K562 (cell line): Measurements from ENCODE around the gene USP11. TPM values are rescaled to one million over a fixed set of nuclear protein-coding genes. Genes with fewer than 3 reads are reported as not detected.

Experiments used
- ATAC-seq: fragments of 200-7000 bp; cut with Tn5 transposase; 3 replicates; pipeline ENCODE4 v1.9.1; 2020; ENCODE audit warnings: moderate library complexity
- BruUV-seq: library from RNA; stranded (reverse); fragments of 400-500 nt; replicated peaks from 2 replicates; lab custom pipeline; 2021; lab: Mats Ljungman, UMichigan
- CTCF ChIA-PET: fragments of 300-600 bp; formaldehyde crosslinking; extraction: SDS; loops from one replicate; lab custom pipeline; 2021; ENCODE audit warnings: low intra/inter-chr PET ratio; lab: Yijun Ruan, JAX
- POLR2A ChIA-PET: fragments of 300-600, 350-650 bp; sonication (Branson Sonifier 250); formaldehyde crosslinking; extraction: SDS; loops from one replicate; lab custom pipeline; 2021; ENCODE audit warnings: antibody characterized with exemption, inconsistent platforms; lab: Yijun Ruan, JAX
- DNase-seq, 4 experiments: peaks; one replicate each; pipeline versions ENCODE4 v3.0.0 to v3.0.0-alpha.2; 2011 to 2018; ENCODE audit warnings: low spot score in 3 of 4, mixed read lengths in 3 of 4; ENCODE audit errors: extremely low read depth in 1 of 4
- FAIRE-seq: peaks from 2 replicates; lab custom pipeline; 2011; peaks lifted over from hg19 to GRCh38; lab: Jason Lieb, UNC
- H2AFZ ChIP-seq: 2 replicates; pipeline ENCODE4 v1.6.0; 2011; ENCODE audit warnings: low read depth, low read length, control low read depth, inconsistent platforms
- H3K27ac ChIP-seq: fragments of 200-600 bp; 3 replicates; pipeline ENCODE4 v1.8.0; 2011; ENCODE audit warnings: low read depth, mild to moderate bottlenecking, control low read depth, inconsistent platforms, low read length, moderate library complexity, mixed read lengths; ENCODE audit errors: extremely low read depth
- H3K27me3 ChIP-seq, 2 experiments: fragments of 300-600 bp in 1 of 2; 2 replicates in 1 of 2; 3 replicates in 1 of 2; pipeline versions ENCODE4 v1.6.0 to v1.8.0; 2011; ENCODE audit warnings: inconsistent platforms in 2 of 2, low read length in 2 of 2, mild to moderate bottlenecking in 1 of 2, mixed read lengths in 1 of 2, moderate library complexity in 1 of 2; ENCODE audit not compliant: control insufficient read depth in 2 of 2, insufficient read depth in 2 of 2
- H3K36me3 ChIP-seq: fragments of 300-600 bp; 3 replicates; pipeline ENCODE4 v1.8.0; 2011; ENCODE audit warnings: mild to moderate bottlenecking, low read length, inconsistent platforms; ENCODE audit not compliant: control insufficient read depth, insufficient read depth
- H3K4me1 ChIP-seq, 2 experiments: fragments of 200-600 bp in 1 of 2; replicated peaks in 1 of 2; 2 replicates in 1 of 2; 3 replicates in 1 of 2; pipeline versions ENCODE4 v1.5.1 to v1.8.0; 2011; ENCODE audit warnings: inconsistent platforms in 2 of 2, low read length in 2 of 2, mild to moderate bottlenecking in 1 of 2, mixed read lengths in 1 of 2, moderate library complexity in 1 of 2; ENCODE audit not compliant: control insufficient read depth in 2 of 2, insufficient read depth in 2 of 2
- H3K4me2 ChIP-seq: 2 replicates; pipeline ENCODE4 v1.6.1; 2011; ENCODE audit warnings: low read length, control low read depth, inconsistent platforms, mixed read lengths; ENCODE audit not compliant: insufficient read depth
- H3K4me3 ChIP-seq: fragments of 200-600 bp; sonication (generic), shearing (Covaris generic); 2 replicates; pipeline ENCODE4 v1.5.1; 2016; ENCODE audit warnings: control low read depth, inconsistent platforms
- H3K79me2 ChIP-seq: fragments of 200-600 bp; 3 replicates; pipeline ENCODE4 v1.8.0; 2011; ENCODE audit warnings: low read length, inconsistent platforms; ENCODE audit not compliant: control insufficient read depth, insufficient read depth
- H3K9ac ChIP-seq, 2 experiments: 2 replicates each; pipeline versions ENCODE4 v1.6.0 to v1.6.1; 2011; ENCODE audit warnings: low read depth in 2 of 2, low read length in 2 of 2, control low read depth in 1 of 2, inconsistent platforms in 1 of 2, mild to moderate bottlenecking in 1 of 2, mixed read lengths in 1 of 2; ENCODE audit not compliant: insufficient read depth in 1 of 2
- H3K9me1 ChIP-seq: one replicate; pipeline ENCODE4 v1.6.0; 2011; ENCODE audit warnings: inconsistent platforms, mild to moderate bottlenecking, low read length, moderate library complexity; ENCODE audit not compliant: control insufficient read depth, insufficient read depth
- H3K9me3 ChIP-seq: replicated peaks from 2 replicates; pipeline ENCODE4 v1.5.1; 2011; ENCODE audit warnings: low read depth, low read length, inconsistent platforms; ENCODE audit not compliant: control insufficient read depth, insufficient read depth
- H4K20me1 ChIP-seq: replicated peaks from 2 replicates; pipeline ENCODE4 v1.6.1; 2011; ENCODE audit warnings: low read length, inconsistent platforms, mixed read lengths; ENCODE audit not compliant: control insufficient read depth, insufficient read depth
- CBFA2T2 ChIP-seq: fragments of 450-650 bp; conservative IDR thresholded peaks from 2 replicates; pipeline ENCODE4 v1.6.1; 2017; ENCODE audit warnings: mild to moderate bottlenecking
- EGR1 ChIP-seq: fragments of 450-650 bp; conservative IDR thresholded peaks from 2 replicates; pipeline ENCODE4 v1.6.1; 2017; ENCODE audit warnings: mild to moderate bottlenecking
- ESRRB ChIP-seq: fragments of 250-450 bp; sonication (Bioruptor Pico); IDR thresholded peaks from 2 replicates; pipeline ENCODE4 v1.5.0; 2020; ENCODE audit warnings: mild to moderate bottlenecking, moderate library complexity, borderline replicate concordance
- GTF2A2 ChIP-seq: IDR thresholded peaks from 2 replicates; pipeline ENCODE4 v1.6.1; 2016; ENCODE audit warnings: mild to moderate bottlenecking, missing genetic modification characterization, missing compliant biosample characterization
- HDAC3 ChIP-seq: fragments of 450-650 bp; IDR thresholded peaks from 2 replicates; pipeline ENCODE4 v1.6.1; 2018; ENCODE audit warnings: borderline replicate concordance, mild to moderate bottlenecking, moderate library complexity; ENCODE audit not compliant: partially characterized antibody
- HDAC8 ChIP-seq: fragments of 450-650 bp; IDR thresholded peaks from 2 replicates; pipeline ENCODE4 v1.6.1; 2016; ENCODE audit warnings: mild to moderate bottlenecking, missing genetic modification characterization, moderate library complexity, missing compliant biosample characterization
- PML ChIP-seq: IDR thresholded peaks from 2 replicates; pipeline ENCODE4 v1.6.1; 2012; ENCODE audit warnings: low read length, inconsistent platforms
- POLR2B ChIP-seq: fragments of 450-650 bp; IDR thresholded peaks from 2 replicates; pipeline ENCODE4 v1.6.1; 2018; ENCODE audit warnings: low read depth; ENCODE audit not compliant: partially characterized antibody
- PPARD ChIP-seq: fragments of 250-450 bp; sonication (Bioruptor Pico); IDR thresholded peaks from 2 replicates; pipeline ENCODE4 v1.8.0; 2022; ENCODE audit warnings: inconsistent platforms, mild to moderate bottlenecking, moderate library complexity
- ZFPM2 ChIP-seq: fragments of 250-450 bp; sonication (Bioruptor Pico); IDR thresholded peaks from 2 replicates; pipeline ENCODE4 v1.5.1; 2022; ENCODE audit warnings: mild to moderate bottlenecking
- ZNF140 ChIP-seq: fragments of 250-450 bp; sonication (Bioruptor Pico); IDR thresholded peaks from 2 replicates; pipeline ENCODE4 v1.8.0; 2021; ENCODE audit warnings: moderate library complexity, mild to moderate bottlenecking, inconsistent platforms
- WGBS: fragments of 100-300 bp; shearing (Covaris generic); methylation state at CpG from one replicate; pipeline ENCODE4 v1.1.6; 2016; ENCODE audit warnings: low coverage, mixed read lengths; ENCODE audit not compliant: insufficient coverage; ENCODE audit errors: missing lambda C conversion rate; 5-methylcytosine and 5-hydroxymethylcytosine counted together
- in situ Hi-C: fragments of 300-500 bp; cut with MboI; formaldehyde crosslinking; loops from 4 replicates; pipeline ENCODE4 v1.15.0; 2018; ENCODE audit warnings: inconsistent platforms, mixed read lengths
- intact Hi-C: fragments of 100-400 bp; cut with micrococcal nuclease; formaldehyde crosslinking; loops from 2 replicates; pipeline ENCODE4 v1.14.2; 2022
- polyA plus RNA-seq, 8 experiments: library from polyadenylated mRNA; depleted of rRNA in 4 of 8; stranded (reverse) in 5 of 8; unstranded in 3 of 8; fragments of >200 nt; fragmentation: Nextera tagmentation in 2 of 8; fragmentation: Illumina TruSeq in 1 of 8; extraction: Ambion mirVana in 2 of 8; extraction: Trizol in 1 of 8; gene quantifications; 2 replicates each; pipeline versions ENCODE4 v1.2.1 to v1.2.3, GENCODE V29; 2011 to 2014; ENCODE audit warnings: inconsistent platforms in 1 of 8, missing spikeins in 1 of 8
- total RNA-seq, 7 experiments: library from RNA; depleted of rRNA in 6 of 7; stranded (reverse); fragments of >200 nt in 6 of 7; fragmentation: Illumina TruSeq in 2 of 7; extraction: Trizol in 2 of 7; gene quantifications; 2 replicates each; pipeline versions ENCODE4 v1.2.1 to v1.2.3, GENCODE V29; 2011 to 2021; ENCODE audit warnings: low replicate concordance in 1 of 7
- TF ChIP-seq, protein P1 (sequence below), 2 experiments: IDR thresholded peaks; 2 replicates each; pipeline ENCODE4 v1.6.1; 2011; ENCODE audit warnings: borderline replicate concordance in 1 of 2, control low read depth in 1 of 2, low read depth in 1 of 2, low read length in 1 of 2, mild to moderate bottlenecking in 1 of 2, mixed read lengths in 1 of 2, moderate library complexity in 1 of 2; ENCODE audit not compliant: insufficient read depth in 1 of 2, insufficient read length in 1 of 2, poor library complexity in 1 of 2, severe bottlenecking in 1 of 2; ENCODE audit errors: extremely low read depth in 1 of 2
- TF ChIP-seq, protein P2 (sequence below): sonication (generic); formaldehyde crosslinking; IDR thresholded peaks from 2 replicates; pipeline ENCODE4 v1.8.1; 2023; ENCODE audit warnings: mild to moderate bottlenecking, missing genetic modification reagents

USP11 gene
- total and polyA plus RNA-seq, 9 of the 15 experiments (the other 6 are each of a cell fraction or from before 2014, with no cell fraction given) = 2.5 to 29.0 (median 11.7) TPM

DNA sequence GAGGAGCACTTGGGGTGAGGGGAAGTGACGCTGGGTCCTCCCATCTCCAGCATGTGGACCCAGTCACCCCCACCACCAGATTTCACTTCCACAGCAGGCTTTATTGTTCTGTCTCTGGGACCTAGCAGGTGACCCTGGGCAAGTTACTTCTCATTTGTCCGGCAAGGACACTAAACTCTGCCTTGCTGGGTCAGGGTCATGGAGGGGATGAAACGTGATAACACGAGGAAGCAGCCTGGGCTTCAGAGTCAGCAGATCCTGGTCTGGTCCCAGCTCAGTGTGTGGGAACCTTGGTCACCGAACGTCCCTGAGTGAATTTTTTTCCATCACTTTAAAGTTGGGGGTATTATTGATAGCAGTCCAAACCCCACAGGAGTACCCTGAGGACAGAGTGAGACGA is 35.3 kb upstream of the USP11 start:
- ChIA-PET CTCF (no interaction called here), POLR2A (interaction anchor here (1.2 kb wide), 2 partner anchors 8 to 20 kb away, joined by 5 to 6 read pairs; no protein-coding TSS in a partner anchor)
- no peak overlapping the region for H3K27ac ChIP-seq
- BruUV-seq = no TSS peak
- H3K9ac ChIP-seq = no peak overlapping the region
- H3K27me3 ChIP-seq = no peaks in the 10 kb centered on the region
- no peak overlapping the region for H3K4me3 ChIP-seq
- peaks cover 6 to 11% of the 10 kb centered on the region in 2 experiments; a peak in 4 of 5 replicates for H3K4me1 ChIP-seq
- H3K9me1 ChIP-seq = peaks cover 3% of the 10 kb centered on the region
- no peak overlapping the region for H2AFZ ChIP-seq
- ATAC-seq = no peak
- FAIRE-seq = no peak
- H3K9me3 ChIP-seq = no peaks in the 10 kb centered on the region
- intact Hi-C loops (loop anchor here (10.0 kb wide), 1 partner anchor 547 kb away; no protein-coding TSS in a partner anchor), in situ Hi-C loops (loop anchor here (10.0 kb wide), 2 partner anchors 187 to 327 kb away; no protein-coding TSS in a partner anchor)
- peaks cover 17% of the 10 kb centered on the region for H4K20me1 ChIP-seq
- no peak for TF ChIP-seq POLR2B
- TF ChIP-seq GTF2A2 = no peak
- no peak for TF ChIP-seq PML
- no peak for TF ChIP-seq ZFPM2 (CRISPR knock-in tag)
- TF ChIP-seq, protein P1, sequence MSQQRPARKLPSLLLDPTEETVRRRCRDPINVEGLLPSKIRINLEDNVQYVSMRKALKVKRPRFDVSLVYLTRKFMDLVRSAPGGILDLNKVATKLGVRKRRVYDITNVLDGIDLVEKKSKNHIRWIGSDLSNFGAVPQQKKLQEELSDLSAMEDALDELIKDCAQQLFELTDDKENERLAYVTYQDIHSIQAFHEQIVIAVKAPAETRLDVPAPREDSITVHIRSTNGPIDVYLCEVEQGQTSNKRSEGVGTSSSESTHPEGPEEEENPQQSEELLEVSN (IDR thresholded peaks at IDR 0.05; ENCODE audit: borderline replicate concordance in 1 of 2, extremely low read depth in 1 of 2, insufficient read depth in 1 of 2, insufficient read length in 1 of 2, low read depth in 1 of 2, low read length in 1 of 2, poor library complexity in 1 of 2, severe bottlenecking in 1 of 2) = no peak
- TF ChIP-seq CBFA2T2 = no peak
- no peak for TF ChIP-seq HDAC8 (tag)
- TF ChIP-seq, protein P2, sequence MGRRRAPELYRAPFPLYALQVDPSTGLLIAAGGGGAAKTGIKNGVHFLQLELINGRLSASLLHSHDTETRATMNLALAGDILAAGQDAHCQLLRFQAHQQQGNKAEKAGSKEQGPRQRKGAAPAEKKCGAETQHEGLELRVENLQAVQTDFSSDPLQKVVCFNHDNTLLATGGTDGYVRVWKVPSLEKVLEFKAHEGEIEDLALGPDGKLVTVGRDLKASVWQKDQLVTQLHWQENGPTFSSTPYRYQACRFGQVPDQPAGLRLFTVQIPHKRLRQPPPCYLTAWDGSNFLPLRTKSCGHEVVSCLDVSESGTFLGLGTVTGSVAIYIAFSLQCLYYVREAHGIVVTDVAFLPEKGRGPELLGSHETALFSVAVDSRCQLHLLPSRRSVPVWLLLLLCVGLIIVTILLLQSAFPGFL (CRISPR knock-in tag) = no peak
- no peak for TF ChIP-seq ZNF140 (CRISPR knock-in tag)
- no peak for TF ChIP-seq HDAC3
- no peak for TF ChIP-seq PPARD (CRISPR knock-in tag)
- TF ChIP-seq ESRRB (CRISPR knock-in tag) = no peak
- TF ChIP-seq EGR1 = no peak
- no peak overlapping the region for H3K4me2 ChIP-seq
- H3K36me3 ChIP-seq = peaks cover 72% of the 10 kb centered on the region; the same call in 2 of the 3 replicates
- WGBS = 80% methylated on average over 2 of the region's 7 CpGs
- DNase-seq = no peak
- peaks cover 41% of the 10 kb centered on the region for H3K79me2 ChIP-seq
